Body of pancreas (tissue), 4 donors: ENCODE data around the gene CACNA1C.

ENCODE experiments used
- CTCF ChIP-seq, 7 experiments: fragments of 450-650 bp in 4 of 7; fragments of 200-600 bp in 3 of 7; sonication (generic) in 3 of 7; IDR thresholded peaks; one replicate each; pipeline ENCODE4 v1.5.1; 2016 to 2019; ENCODE audit warnings: antibody characterized with exemption in 7 of 7
- POLR2A ChIP-seq, 3 donors: fragments of 450-650 bp; IDR thresholded peaks; one replicate each; pipeline ENCODE4 v1.6.1; 2016; ENCODE audit warnings: antibody characterized with exemption in 3 of 3, mild to moderate bottlenecking in 2 of 3

GRCh38 chr12:2231011-2231595, 178.3 kb downstream of the CACNA1C start:
- TF ChIP-seq CTCF (IDR thresholded peaks at IDR 0.05) (no peak), POLR2A (IDR thresholded peaks at IDR 0.05) (no peak)
